Chondrocyte (in vitro differentiated cells): ENCODE results near the gene ATP8B3. TPM values are rescaled to one million over a fixed set of nuclear protein-coding genes. Genes with fewer than 3 reads are reported as not detected.
A peak's percentile ranks its signal among the peaks of the same experiment; 100 is the strongest.

Experiments used
- DNase-seq: peaks from one replicate; pipeline ENCODE4 v3.0.0; 2021; ENCODE audit warnings: mixed read lengths, low spot score
- H3K27ac Mint-ChIP-seq: one replicate; pipeline ENCODE4 v1.8.0; 2021; ENCODE audit warnings: mild to moderate bottlenecking, moderate library complexity, mixed read lengths; ENCODE audit not compliant: unreplicated experiment
- H3K27me3 Mint-ChIP-seq: 2 replicates; pipeline ENCODE4 v1.8.0; 2021; ENCODE audit warnings: low read depth, mixed read lengths
- H3K36me3 Mint-ChIP-seq: 2 replicates; pipeline ENCODE4 v1.8.0; 2021; ENCODE audit warnings: low read depth, mixed read lengths
- H3K4me1 Mint-ChIP-seq: 2 replicates; pipeline ENCODE4 v1.8.0; 2021; ENCODE audit warnings: low read depth, mild to moderate bottlenecking, mixed read lengths
- H3K4me3 Mint-ChIP-seq: one replicate; pipeline ENCODE4 v1.8.0; 2021; ENCODE audit warnings: mild to moderate bottlenecking, moderate library complexity, mixed read lengths; ENCODE audit not compliant: unreplicated experiment
- H3K9me3 Mint-ChIP-seq: 2 replicates; pipeline ENCODE4 v1.8.0; 2021; ENCODE audit warnings: low read depth, mixed read lengths
- total RNA-seq: library from RNA; stranded (reverse); gene quantifications from 3 replicates; pipeline ENCODE4 v1.2.1, GENCODE V29; 2021
- TF ChIP-seq, protein P1 (sequence below): fragments of 200-600 bp; sonication (generic); IDR thresholded peaks from 2 replicates; pipeline ENCODE4 v1.5.0; 2021; ENCODE audit warnings: antibody characterized with exemption, mild to moderate bottlenecking, moderate library complexity

Gene ATP8B3
- total RNA-seq, 1 donor from 2014 or later = 5.7 TPM

DNA sequence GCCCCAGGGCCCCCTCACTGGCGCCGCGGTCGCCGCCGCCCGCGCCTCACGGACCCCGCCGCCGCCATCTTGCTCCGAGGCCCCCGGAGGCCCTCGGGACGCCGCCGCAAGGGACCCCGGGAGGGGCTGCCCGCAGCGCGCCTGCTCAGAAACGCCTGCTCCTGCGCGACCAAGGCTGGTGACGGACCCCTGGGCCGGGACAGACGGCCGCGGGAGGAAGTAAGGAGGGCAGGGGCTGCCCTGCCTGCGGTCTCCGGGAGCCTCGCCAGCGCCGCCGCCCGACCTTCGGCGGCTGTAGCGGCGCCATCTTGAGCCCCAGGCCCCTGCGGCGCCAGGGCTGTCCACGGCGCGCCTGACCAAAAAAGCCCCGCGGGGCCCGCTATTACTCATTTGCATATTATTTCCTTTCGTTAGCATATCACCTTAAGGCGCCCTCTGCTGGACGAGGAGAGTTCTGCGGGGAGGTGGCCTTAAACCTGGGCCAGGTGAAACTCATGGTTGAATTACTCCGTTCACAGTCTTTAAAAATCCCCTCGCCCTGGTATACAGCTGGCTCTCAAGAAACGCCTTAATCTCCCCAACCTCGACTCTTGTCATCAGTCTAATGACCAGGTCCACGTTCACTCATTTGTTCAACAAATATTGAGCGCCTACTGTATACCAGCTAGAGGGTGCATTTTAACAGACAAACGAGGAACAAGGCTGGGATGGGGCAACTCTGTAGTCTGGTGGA is 36.5 kb upstream of the ATP8B3 start, which contains the start of gene REXO1:
Gene REXO1 (minus strand): TSS at position 85 of the 733 bp plus-strand sequence. CDS start 125 bp downstream, outside the sequence.
- no peaks in the 10 kb centered on the region for H3K36me3 Mint-ChIP-seq
- no peak for DNase-seq
- no peaks in the 10 kb centered on the region for H3K27me3 Mint-ChIP-seq
- peaks cover 30% of the 10 kb centered on the region for H3K4me1 Mint-ChIP-seq
- TF ChIP-seq, protein P1, sequence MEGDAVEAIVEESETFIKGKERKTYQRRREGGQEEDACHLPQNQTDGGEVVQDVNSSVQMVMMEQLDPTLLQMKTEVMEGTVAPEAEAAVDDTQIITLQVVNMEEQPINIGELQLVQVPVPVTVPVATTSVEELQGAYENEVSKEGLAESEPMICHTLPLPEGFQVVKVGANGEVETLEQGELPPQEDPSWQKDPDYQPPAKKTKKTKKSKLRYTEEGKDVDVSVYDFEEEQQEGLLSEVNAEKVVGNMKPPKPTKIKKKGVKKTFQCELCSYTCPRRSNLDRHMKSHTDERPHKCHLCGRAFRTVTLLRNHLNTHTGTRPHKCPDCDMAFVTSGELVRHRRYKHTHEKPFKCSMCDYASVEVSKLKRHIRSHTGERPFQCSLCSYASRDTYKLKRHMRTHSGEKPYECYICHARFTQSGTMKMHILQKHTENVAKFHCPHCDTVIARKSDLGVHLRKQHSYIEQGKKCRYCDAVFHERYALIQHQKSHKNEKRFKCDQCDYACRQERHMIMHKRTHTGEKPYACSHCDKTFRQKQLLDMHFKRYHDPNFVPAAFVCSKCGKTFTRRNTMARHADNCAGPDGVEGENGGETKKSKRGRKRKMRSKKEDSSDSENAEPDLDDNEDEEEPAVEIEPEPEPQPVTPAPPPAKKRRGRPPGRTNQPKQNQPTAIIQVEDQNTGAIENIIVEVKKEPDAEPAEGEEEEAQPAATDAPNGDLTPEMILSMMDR = peak; percentile 96
- H3K27ac Mint-ChIP-seq = peak within 1 kb of the TSS; percentile 98
- H3K4me3 Mint-ChIP-seq = peak within 1 kb of the TSS; percentile 93
- H3K9me3 Mint-ChIP-seq = no peaks in the 10 kb centered on the region

DNA sequence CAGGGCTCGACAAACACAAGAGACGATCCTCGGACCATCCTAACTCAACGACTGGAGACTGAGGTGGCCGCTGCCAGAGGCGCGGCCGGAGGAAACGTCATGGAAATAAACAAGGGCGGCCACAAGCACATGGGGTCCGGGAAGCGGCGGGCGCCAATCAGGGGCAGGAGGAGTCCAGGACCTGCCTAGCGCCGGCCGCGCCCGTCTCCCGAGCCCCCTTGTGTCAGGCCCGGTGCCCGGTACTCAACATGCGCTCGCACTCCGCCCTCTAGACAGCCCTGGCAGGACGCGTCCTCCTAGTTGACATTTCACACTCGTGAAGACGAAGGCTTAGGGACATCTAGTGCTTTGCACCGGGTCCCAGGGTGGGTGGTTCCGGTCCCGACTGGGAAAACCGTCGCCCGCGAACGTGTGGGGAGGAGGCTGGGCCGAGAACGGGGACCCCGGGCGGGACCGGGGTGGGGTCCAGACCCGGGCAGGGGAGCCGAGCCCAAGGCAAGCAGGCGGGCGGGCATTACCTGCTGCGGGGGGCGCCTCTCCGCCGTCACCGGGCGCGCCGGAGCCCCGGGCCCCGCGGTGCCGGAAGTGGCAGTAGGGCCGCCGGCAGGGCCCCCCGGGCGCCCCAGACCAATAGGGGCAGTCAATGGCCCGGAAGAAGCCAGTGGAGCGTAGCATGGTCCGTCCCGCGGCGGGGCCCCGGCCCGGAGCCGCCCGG is 35.8 kb upstream of the ATP8B3 start:
- no peaks in the 10 kb centered on the region for H3K36me3 Mint-ChIP-seq
- no peak for DNase-seq
- H3K27ac Mint-ChIP-seq = peak overlapping the region; percentile 98
- no peaks in the 10 kb centered on the region for H3K27me3 Mint-ChIP-seq
- TF ChIP-seq, protein P1 = no peak
- peak overlapping the region; percentile 93 for H3K4me3 Mint-ChIP-seq
- H3K9me3 Mint-ChIP-seq = no peaks in the 10 kb centered on the region
- H3K4me1 Mint-ChIP-seq = peaks cover 26% of the 10 kb centered on the region

DNA sequence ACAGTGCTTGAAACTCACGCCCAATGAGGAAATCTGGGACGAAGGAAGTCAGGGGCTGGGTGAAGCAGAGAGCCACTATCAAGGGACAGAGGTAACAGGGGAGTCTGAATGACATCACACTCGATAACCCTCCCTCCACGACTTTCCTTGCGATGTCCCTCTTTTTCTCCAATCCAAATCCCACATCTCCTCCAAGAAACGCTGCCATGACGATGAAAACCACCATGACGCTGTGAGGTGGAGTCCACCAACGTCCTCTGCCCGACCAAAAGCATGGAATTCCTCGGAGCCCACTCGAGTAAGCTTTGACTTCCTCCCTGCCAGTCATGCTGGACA is 35.2 kb upstream of the ATP8B3 start:
- peak overlapping the region; percentile 93 for H3K4me3 Mint-ChIP-seq
- H3K27me3 Mint-ChIP-seq = no peaks in the 10 kb centered on the region
- TF ChIP-seq, protein P1 = no peak
- no peak for DNase-seq
- H3K36me3 Mint-ChIP-seq = no peaks in the 10 kb centered on the region
- no peaks in the 10 kb centered on the region for H3K9me3 Mint-ChIP-seq
- H3K4me1 Mint-ChIP-seq = peaks cover 26% of the 10 kb centered on the region
- peak overlapping the region; percentile 98 for H3K27ac Mint-ChIP-seq

DNA sequence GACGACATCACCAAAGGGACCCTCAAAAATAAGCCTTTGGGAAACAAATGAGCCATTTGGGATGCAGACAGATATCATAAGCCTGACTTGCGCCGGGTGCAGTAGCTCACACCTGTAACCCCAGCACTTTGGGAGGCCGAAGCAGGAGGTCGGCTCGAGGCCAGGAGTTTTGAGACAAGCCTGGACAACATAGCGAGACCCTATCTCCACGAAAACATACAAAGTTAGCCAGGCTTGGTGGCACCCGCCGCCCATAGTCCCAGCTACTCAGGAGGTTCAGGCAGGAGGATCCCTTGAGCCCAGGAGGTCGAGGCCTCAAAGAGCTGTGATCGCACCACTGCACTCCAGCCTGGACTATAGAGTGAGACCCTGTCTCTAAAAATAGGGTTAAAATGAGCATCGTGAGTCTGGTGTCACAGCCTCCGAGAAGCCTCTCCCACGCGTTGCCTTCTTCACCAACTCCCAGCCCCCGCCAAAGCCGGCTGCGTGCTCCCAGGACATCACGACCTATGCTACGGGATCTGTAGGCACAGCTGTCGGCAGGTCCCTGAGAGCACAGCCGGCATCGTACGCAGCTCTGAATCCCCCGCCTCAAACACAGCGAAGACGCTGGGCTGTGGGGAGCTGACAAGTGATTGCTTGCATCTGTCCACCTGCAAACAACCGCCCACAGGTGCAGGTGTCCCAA is 34.6 kb upstream of the ATP8B3 start:
- TF ChIP-seq, protein P1 = no peak
- peak overlapping the region; percentile 93 for H3K4me3 Mint-ChIP-seq
- H3K9me3 Mint-ChIP-seq = no peaks in the 10 kb centered on the region
- DNase-seq = no peak
- peaks cover 33% of the 10 kb centered on the region for H3K4me1 Mint-ChIP-seq
- H3K27me3 Mint-ChIP-seq = no peaks in the 10 kb centered on the region
- no peaks in the 10 kb centered on the region for H3K36me3 Mint-ChIP-seq
- H3K27ac Mint-ChIP-seq = peak overlapping the region; percentile 98

DNA sequence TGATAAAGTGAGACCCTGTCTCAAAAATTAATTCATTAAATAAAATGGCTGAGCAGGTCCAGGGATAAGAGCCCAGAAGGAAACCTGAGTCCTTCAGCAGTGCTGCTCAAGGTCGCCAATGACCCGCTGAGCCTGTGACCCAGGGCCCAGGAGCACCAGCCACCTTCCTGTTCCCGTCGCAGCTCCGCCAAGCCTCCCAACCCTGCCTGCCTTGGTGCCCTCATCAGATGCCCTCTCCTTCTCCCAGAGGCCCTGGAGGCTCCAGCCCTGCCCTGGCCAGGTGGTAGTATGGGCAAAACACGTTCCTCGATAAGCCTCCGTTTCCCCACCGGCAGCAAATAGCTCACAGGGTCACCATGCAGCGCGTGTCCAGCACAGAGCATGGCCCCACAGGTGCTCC is 33.6 kb upstream of the ATP8B3 start:
- Mint-ChIP-seq H3K27ac (no peak overlapping the region), H3K36me3 (no peaks in the 10 kb centered on the region), H3K4me3 (no peak overlapping the region), H3K4me1 (peaks cover 38% of the 10 kb centered on the region), H3K27me3 (no peaks in the 10 kb centered on the region), H3K9me3 (no peaks in the 10 kb centered on the region)
- TF ChIP-seq, protein P1 = no peak
- no peak for DNase-seq
